Measurements from ENCODE around the gene MCF2L.

DNA sequence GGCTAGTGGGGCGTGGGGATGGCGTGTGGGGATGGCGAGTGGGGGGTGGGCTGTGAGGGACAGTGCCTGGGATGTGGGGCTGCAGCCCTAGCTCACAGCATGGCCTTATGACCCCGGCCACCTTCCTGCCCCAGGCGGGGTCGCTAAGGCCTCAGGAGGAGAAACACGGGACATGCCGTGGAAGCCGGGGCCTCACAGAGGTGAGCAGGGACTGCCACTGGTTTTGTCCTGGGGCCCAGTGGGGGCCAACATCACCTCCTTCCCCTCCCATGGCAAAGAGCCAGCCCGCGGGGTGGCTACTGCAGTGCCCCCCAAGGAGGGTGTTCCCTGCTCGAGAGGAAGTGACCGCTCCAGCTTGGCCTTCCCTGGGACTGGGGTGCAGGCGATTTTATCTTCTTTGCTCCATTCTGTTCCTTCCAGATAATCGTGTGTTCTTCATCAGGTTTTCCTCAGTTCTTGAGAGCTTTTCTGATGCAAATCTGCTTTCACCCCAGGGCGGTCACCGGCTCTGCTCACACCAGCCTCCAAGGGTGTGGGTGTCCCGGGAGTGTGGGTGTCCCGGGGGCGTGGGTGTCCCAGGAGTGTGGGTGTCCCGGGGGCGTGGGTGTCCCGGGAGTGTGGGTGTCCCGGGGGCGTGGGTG, 137.8 kb downstream of the MCF2L start:
- TF ChIP-seq BRF1 (IDR thresholded peaks at IDR 0.05; ENCODE audit: borderline replicate concordance, extremely low read depth, insufficient read length) (no peak), KDM1A (IDR thresholded peaks at IDR 0.05) (no peak), HDAC2 (IDR thresholded peaks at IDR 0.05) (no peak), TAL1 (IDR thresholded peaks at IDR 0.05) (no peak), CTCF (IDR thresholded peaks at IDR 0.05 in 2 of 3, conservative IDR thresholded peaks at IDR 0.05 in 1 of 3; ENCODE audit: insufficient read depth in 2 of 3, low read depth in 1 of 3, low read length in 3 of 3) (no peak), SMARCC2 (IDR thresholded peaks at IDR 0.05; ENCODE audit: low read depth) (no peak), ZNF79 (CRISPR knock-in tag; IDR thresholded peaks at IDR 0.05; ENCODE audit: low read depth) (no peak), EZH2 (IDR thresholded peaks at IDR 0.05; ENCODE audit: borderline replicate concordance, low read depth, low read length) (no peak)

Data from K562 (cell line).